Choroid plexus epithelial cell (primary cell): ENCODE results near the gene CNNM3.
"Not testable (repeated sequence)": the region's sequence is repeated elsewhere in the genome, so short reads cannot be mapped to it uniquely, and the experiment has no call there.

Source experiments
- DNase-seq: peaks from one replicate; pipeline ENCODE4 v3.0.0-alpha.2; 2010; ENCODE audit warnings: low read depth
- H3K4me3 ChIP-seq: 2 replicates; pipeline ENCODE4 v1.5.1; 2011; ENCODE audit warnings: low read depth, mild to moderate bottlenecking, control low read depth, low read length, moderate library complexity
- TF ChIP-seq, protein P1 (sequence below): conservative IDR thresholded peaks from 2 replicates; pipeline ENCODE4 v1.5.1; 2011; ENCODE audit warnings: low read depth, mild to moderate bottlenecking, control low read depth, inconsistent platforms, low read length, moderate library complexity

CNNM3 gene

DNA sequence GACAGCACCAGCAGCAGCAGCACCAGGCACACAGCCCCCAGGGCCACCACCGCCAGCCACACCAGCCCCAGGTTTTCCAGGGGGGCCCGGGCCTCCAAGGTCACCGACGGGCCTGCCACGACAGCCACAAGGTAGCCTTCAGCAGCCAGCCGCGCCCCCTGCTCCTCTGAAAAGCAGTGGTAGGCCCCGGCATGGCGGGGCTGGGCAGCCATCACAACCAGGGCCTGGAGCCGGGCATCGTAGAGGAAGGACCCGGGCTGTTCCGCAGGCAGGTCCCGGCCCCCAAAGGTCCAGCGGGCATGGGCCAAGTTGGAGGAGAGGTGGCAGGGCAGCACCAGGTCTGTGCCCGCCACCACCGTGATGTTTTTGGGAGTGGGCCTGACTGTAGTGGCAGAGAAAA lies 45.0 kb downstream of the CNNM3 start:
- no peak for DNase-seq
- no peak overlapping the region for H3K4me3 ChIP-seq
- TF ChIP-seq, protein P1, sequence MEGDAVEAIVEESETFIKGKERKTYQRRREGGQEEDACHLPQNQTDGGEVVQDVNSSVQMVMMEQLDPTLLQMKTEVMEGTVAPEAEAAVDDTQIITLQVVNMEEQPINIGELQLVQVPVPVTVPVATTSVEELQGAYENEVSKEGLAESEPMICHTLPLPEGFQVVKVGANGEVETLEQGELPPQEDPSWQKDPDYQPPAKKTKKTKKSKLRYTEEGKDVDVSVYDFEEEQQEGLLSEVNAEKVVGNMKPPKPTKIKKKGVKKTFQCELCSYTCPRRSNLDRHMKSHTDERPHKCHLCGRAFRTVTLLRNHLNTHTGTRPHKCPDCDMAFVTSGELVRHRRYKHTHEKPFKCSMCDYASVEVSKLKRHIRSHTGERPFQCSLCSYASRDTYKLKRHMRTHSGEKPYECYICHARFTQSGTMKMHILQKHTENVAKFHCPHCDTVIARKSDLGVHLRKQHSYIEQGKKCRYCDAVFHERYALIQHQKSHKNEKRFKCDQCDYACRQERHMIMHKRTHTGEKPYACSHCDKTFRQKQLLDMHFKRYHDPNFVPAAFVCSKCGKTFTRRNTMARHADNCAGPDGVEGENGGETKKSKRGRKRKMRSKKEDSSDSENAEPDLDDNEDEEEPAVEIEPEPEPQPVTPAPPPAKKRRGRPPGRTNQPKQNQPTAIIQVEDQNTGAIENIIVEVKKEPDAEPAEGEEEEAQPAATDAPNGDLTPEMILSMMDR: no peak

DNA sequence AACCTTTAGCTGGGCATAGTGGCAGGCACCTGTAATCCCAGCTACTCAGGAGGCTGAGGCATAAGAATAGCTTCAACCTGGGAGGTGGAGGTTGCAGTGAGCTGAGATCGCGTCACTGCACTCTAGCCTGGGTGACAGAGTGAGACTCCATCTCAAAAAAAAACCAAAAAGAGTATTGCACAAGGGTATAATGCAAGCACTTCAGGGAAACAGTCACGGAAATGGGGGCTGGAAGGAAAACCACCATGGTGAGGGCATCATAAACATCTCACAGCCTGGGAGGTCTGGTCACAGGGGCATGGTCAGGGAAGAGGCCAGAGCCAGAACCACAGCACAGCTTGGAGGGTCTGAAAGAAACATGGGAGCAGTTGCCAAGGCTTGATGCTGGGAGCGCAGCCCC lies 47.0 kb downstream of the CNNM3 start:
- DNase-seq, H3K4me3 ChIP-seq: not testable (repeated sequence)

DNA sequence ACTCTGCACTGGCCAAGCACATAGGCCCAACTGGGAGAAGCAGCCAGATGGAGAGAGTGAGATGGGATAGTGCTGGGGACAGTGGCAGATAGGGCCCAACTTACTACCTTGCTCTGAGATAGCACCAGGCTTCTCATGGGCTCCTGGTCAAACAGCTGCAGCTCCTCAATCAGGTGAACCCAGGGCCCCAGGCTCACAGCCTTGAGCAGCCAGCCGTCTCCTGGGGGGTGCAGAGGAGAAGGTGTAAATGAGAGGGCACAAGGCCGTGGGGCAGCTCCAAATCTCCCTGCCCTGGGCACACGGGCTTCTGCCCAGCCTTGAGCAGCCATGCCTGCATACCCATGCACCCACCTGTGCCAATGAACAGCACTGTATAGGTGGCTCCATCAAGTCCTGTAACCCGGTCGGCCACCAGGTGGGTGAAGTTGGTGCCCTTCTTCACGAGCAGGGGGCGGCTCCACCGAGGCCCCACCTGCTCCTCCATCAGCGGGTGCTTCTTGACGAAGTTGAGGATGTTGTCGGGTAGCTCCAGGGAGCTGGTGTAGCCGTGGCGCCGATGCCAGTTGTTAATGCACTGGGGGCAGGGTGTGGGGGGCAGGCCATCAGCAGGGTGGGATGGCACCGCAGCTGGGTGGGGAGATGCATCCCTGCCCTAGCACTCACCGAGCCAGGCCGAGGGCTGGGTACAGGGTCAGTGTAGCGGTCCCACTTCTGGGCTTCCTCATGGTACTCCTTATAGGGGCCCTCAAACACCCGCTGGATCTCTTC lies 47.7 kb downstream of the CNNM3 start:
- DNase-seq: no peak
- TF ChIP-seq, protein P1: no peak
- no peak overlapping the region for H3K4me3 ChIP-seq

DNA sequence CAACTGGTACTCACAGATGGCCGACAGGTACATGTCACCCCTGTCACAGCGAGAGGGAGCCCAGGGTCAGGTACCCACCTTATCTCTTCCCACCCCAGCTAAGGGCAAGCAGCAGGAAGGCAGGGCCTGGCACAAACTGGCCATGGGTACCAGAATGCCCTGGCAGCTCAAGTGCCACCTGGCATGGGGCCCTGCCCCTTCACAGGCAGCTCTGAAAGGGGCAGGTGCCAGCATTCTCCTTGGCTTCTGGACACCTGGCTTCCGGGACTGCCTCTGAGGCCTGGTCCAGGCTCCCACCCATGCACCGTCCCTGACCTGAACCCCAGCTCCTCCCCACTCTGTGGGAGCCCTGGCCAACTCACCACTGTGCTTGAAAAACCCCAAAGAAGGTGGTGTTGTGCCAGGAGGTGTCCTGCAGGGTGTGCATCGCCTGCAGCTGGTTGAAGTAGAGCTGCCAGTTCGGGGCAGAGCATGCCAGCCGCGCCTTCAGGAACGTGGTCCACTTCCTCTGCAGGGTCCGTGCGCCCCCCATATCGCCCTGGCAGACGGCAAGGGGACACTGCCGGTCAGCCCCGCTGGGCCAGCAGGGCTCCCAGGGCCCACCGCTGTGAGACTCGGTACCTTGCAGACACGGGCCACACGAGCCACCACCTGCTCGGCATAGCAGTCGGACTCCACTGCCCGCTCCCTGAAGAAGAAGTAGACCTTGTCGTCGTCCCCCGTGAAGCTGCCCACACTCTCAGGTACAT lies 48.4 kb downstream of the CNNM3 start:
- H3K4me3 ChIP-seq: no peak overlapping the region
- TF ChIP-seq, protein P1: peak; percentile 4

DNA sequence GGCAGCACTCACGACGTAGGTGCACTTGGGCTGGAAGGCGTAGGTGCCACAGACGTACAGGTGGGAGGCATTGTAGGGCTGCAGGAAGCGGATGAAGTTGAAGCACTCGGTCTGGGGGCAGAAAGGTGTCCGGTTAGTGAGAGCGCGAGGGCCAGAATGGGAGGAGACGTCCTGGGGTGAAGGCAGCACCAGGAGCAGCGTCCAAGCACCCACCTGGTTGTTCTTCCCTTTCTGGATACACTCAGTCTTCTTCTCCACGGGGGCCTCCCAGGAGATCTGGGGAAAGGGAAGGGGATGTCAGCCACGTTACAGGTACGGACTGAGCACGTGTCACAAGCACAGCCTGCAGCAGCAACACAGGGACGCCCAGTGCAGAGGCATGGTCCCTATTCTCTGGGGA lies 49.6 kb downstream of the CNNM3 start:
- TF ChIP-seq, protein P1: no peak
- no peak for DNase-seq
- H3K4me3 ChIP-seq: no peak overlapping the region

More for the DNA sequence above, 48.4 kb downstream of the CNNM3 start:
- DNase-seq: no peak

DNA sequence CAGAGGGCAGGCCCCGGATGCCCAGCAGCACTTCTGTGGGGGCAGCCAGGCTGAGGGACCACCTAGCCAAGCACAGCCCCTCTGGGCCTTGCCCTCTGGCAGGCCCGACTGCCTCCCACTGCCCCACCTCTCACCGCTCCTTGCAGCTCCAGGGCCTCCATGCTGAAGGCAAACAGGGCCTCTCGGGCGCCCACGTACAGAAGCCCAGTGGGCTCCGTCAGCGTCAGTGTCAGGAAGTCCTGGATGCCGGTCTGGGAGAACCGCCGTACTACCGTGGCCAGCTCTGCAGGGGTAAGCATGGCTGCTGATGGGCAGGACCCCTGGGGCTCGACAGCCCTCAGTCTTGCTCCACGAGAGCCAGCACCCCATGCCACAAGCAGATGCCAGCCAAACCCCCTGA lies 50.1 kb downstream of the CNNM3 start:
- no peak for DNase-seq
- no peak overlapping the region for H3K4me3 ChIP-seq
- TF ChIP-seq, protein P1: no peak

DNA sequence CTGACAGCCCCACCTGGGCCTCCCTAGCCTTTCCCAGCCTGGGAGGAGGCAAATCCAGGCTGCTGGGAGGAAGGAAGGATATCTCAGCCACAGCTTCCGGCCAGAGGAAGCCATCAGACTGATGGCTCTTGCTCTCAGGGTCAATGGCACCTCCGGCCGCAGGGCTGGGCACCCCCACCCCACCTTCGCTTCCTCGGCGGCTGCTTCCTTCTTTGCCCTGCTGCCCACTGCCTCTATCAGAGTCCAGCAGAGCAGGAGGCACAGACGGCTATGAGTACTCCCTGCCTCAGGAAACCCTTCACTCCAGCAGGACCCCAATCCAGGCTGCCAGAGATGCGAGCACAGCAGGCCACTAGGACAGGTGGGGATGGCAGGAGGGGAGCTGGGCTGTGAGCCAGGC lies 50.5 kb downstream of the CNNM3 start:
- DNase-seq: no peak
- H3K4me3 ChIP-seq: peak overlapping the region; percentile 89
- TF ChIP-seq, protein P1: no peak
